SK-N-SH (cell line): ENCODE data around the gene MBD6. TPM values are rescaled to one million over a fixed set of nuclear protein-coding genes. Genes with fewer than 3 reads are reported as not detected.

Experiments used
- CTCF ChIA-PET: fragments of 300-600, 350-600 bp; formaldehyde crosslinking; extraction: SDS; loops from one replicate; lab custom pipeline; 2021; lab: Yijun Ruan, JAX
- POLR2A ChIA-PET: fragments of 350-600 bp; sonication (Branson Sonifier 250); formaldehyde crosslinking; extraction: SDS; loops from one replicate; lab custom pipeline; 2020; ENCODE audit warnings: antibody characterized with exemption, inconsistent platforms; lab: Yijun Ruan, JAX
- DNase-seq: peaks from one replicate; pipeline ENCODE4 v3.0.0; 2012
- H2AFZ ChIP-seq: fragments of 200-600 bp; sonication (generic); 2 replicates; pipeline ENCODE4 v1.8.1; 2016; ENCODE audit warnings: antibody characterized with exemption, mild to moderate bottlenecking, low read depth
- H3F3A ChIP-seq: fragments of 200-600 bp; sonication (generic); replicated peaks from 2 replicates; pipeline ENCODE3; 2016; ENCODE audit warnings: antibody characterized with exemption, mild to moderate bottlenecking; ENCODE audit not compliant: insufficient read depth
- H3K27ac ChIP-seq, 2 experiments: fragments of 200-500 bp in 1 of 2; fragments of 200-600 bp in 1 of 2; sonication (Bioruptor generic) in 1 of 2; sonication (generic), shearing (Covaris generic) in 1 of 2; 2 replicates each; pipeline versions ENCODE4 v1.5.1 to v1.6.1; 2014 to 2016; ENCODE audit warnings: low read depth in 2 of 2, inconsistent platforms in 1 of 2, low read length in 1 of 2, mild to moderate bottlenecking in 1 of 2, mixed read lengths in 1 of 2
- H3K27me3 ChIP-seq: fragments of 200-600 bp; sonication (generic), shearing (Covaris generic); 2 replicates; pipeline ENCODE4 v1.6.1; 2016; ENCODE audit warnings: mixed run types; ENCODE audit not compliant: insufficient read depth
- H3K36me3 ChIP-seq, 2 experiments: fragments of 200-500 bp in 1 of 2; fragments of 200-600 bp in 1 of 2; sonication (Bioruptor generic) in 1 of 2; sonication (generic) in 1 of 2; replicated peaks in 1 of 2; 2 replicates each; pipeline versions ENCODE3 to v1.5.1; 2014 to 2016; ENCODE audit warnings: low read length in 1 of 2, mild to moderate bottlenecking in 1 of 2; ENCODE audit not compliant: insufficient read depth in 2 of 2, control insufficient read depth in 1 of 2
- H3K4me1 ChIP-seq, 2 experiments: fragments of 200-500 bp in 1 of 2; fragments of 200-600 bp in 1 of 2; sonication (Bioruptor generic) in 1 of 2; sonication (generic), shearing (Covaris generic) in 1 of 2; 2 replicates each; pipeline versions ENCODE4 v1.5.1 to v1.6.1; 2014 to 2016; ENCODE audit warnings: low read depth in 1 of 2, low read length in 1 of 2, mixed run types in 1 of 2; ENCODE audit not compliant: insufficient read depth in 2 of 2, control insufficient read depth in 1 of 2
- H3K4me2 ChIP-seq: fragments of 200-600 bp; sonication (generic), shearing (Covaris generic); 2 replicates; pipeline ENCODE4 v1.6.1; 2017; ENCODE audit warnings: mixed run types
- H3K4me3 ChIP-seq, 2 experiments: fragments of 200-500 bp in 1 of 2; fragments of 200-600 bp in 1 of 2; sonication (Bioruptor generic) in 1 of 2; sonication (generic), shearing (Covaris generic) in 1 of 2; 2 replicates each; pipeline versions ENCODE4 v1.5.1 to v1.8.1; 2014 to 2016; ENCODE audit warnings: low read depth in 2 of 2, inconsistent platforms in 1 of 2, low read length in 1 of 2, mild to moderate bottlenecking in 1 of 2, mixed read lengths in 1 of 2, moderate library complexity in 1 of 2
- H3K79me2 ChIP-seq: fragments of 200-600 bp; sonication (generic); 2 replicates; pipeline ENCODE4 v1.8.1; 2017; ENCODE audit warnings: mild to moderate bottlenecking; ENCODE audit not compliant: insufficient read depth
- H3K9ac ChIP-seq: fragments of 200-600 bp; sonication (generic); 2 replicates; pipeline ENCODE4 v1.6.1; 2017; ENCODE audit warnings: mixed run types
- H3K9me2 ChIP-seq: fragments of 200-600 bp; sonication (generic); 2 replicates; pipeline ENCODE4 v1.6.1; 2017; ENCODE audit warnings: mixed run types
- H3K9me3 ChIP-seq: fragments of 200-600 bp; sonication (generic); 2 replicates; pipeline ENCODE4 v1.6.1; 2017; ENCODE audit warnings: mixed run types, mild to moderate bottlenecking, moderate library complexity
- H4K20me1 ChIP-seq: fragments of 200-600 bp; sonication (generic); 2 replicates; pipeline ENCODE4 v1.6.1; 2017; ENCODE audit warnings: mild to moderate bottlenecking, mixed run types; ENCODE audit not compliant: insufficient read depth
- ELF1 ChIP-seq: IDR thresholded peaks from 2 replicates; pipeline ENCODE4 v1.4.0; 2012
- EZH2phosphoT487 ChIP-seq: fragments of 200-600 bp; sonication (generic); IDR thresholded peaks from 2 replicates; pipeline ENCODE4 v1.6.1; 2017; ENCODE audit warnings: low read depth, mixed run types, mild to moderate bottlenecking, antibody characterized with exemption, moderate library complexity, borderline replicate concordance
- FOXJ3 ChIP-seq: sonication (generic); formaldehyde crosslinking; IDR thresholded peaks from 2 replicates; pipeline ENCODE4 v1.5.1; 2020; ENCODE audit warnings: mild to moderate bottlenecking, missing genetic modification reagents
- GATA2 ChIP-seq: sonication (generic); formaldehyde crosslinking; IDR thresholded peaks from 2 replicates; pipeline ENCODE4 v1.5.0; 2020; ENCODE audit warnings: mild to moderate bottlenecking, missing genetic modification reagents
- JUND ChIP-seq: IDR thresholded peaks from 2 replicates; pipeline ENCODE4 v1.4.0; 2012
- NRF1 ChIP-seq: IDR thresholded peaks from 2 replicates; pipeline ENCODE4 v1.6.1; 2012; ENCODE audit warnings: low read depth, mild to moderate bottlenecking, low read length
- RAD21 ChIP-seq: IDR thresholded peaks from 2 replicates; pipeline ENCODE4 v1.6.1; 2012; ENCODE audit warnings: mild to moderate bottlenecking, low read length
- RCOR1 ChIP-seq: fragments of 150-350 bp; IDR thresholded peaks from 2 replicates; pipeline ENCODE4 v1.6.1; 2017; ENCODE audit warnings: antibody characterized with exemption, low read length
- RXRA ChIP-seq: IDR thresholded peaks from 2 replicates; pipeline ENCODE4 v1.4.0; 2012; ENCODE audit warnings: low read depth, mild to moderate bottlenecking, borderline replicate concordance
- SIN3A ChIP-seq: IDR thresholded peaks from 2 replicates; pipeline ENCODE4 v1.6.1; 2012; ENCODE audit warnings: low read depth, mild to moderate bottlenecking, low read length, moderate library complexity, borderline replicate concordance
- SMC3 ChIP-seq: IDR thresholded peaks from 2 replicates; pipeline ENCODE4 v1.6.1; 2012; ENCODE audit warnings: low read depth, low read length, improper control_type of control experiment
- TAF1 ChIP-seq: IDR thresholded peaks from 2 replicates; pipeline ENCODE4 v1.6.1; 2012; ENCODE audit warnings: low read depth, mild to moderate bottlenecking, low read length, moderate library complexity, borderline replicate concordance
- TCF12 ChIP-seq: IDR thresholded peaks from 2 replicates; pipeline ENCODE4 v1.4.0; 2012
- TEAD4 ChIP-seq: IDR thresholded peaks from 2 replicates; pipeline ENCODE4 v1.4.0; 2012; ENCODE audit warnings: mild to moderate bottlenecking, borderline replicate concordance; ENCODE audit not compliant: insufficient read depth
- WGBS: methylation state at CpG from one replicate; pipeline ENCODE4 v1.1.6; 2017; ENCODE audit warnings: low lambda C conversion rate; 5-methylcytosine and 5-hydroxymethylcytosine counted together
- polyA plus RNA-seq, 3 experiments: library from polyadenylated mRNA; depleted of rRNA; stranded (reverse); fragments of >200 nt; gene quantifications; 2 replicates each; pipeline ENCODE4 v1.2.3, GENCODE V29; 2012
- TF ChIP-seq, protein P1 (sequence below): fragments of 150-350 bp; IDR thresholded peaks from 2 replicates; pipeline ENCODE4 v1.6.1; 2016; ENCODE audit warnings: mild to moderate bottlenecking, low read depth, low read length
- TF ChIP-seq, protein P2 (sequence below): fragments of 150-350 bp; IDR thresholded peaks from 2 replicates; pipeline ENCODE4 v1.6.1; 2017; ENCODE audit warnings: antibody characterized with exemption, low read length, low read depth, borderline replicate concordance
- TF ChIP-seq, protein P3 (sequence below): IDR thresholded peaks from 2 replicates; pipeline ENCODE4 v1.4.0; 2012; ENCODE audit warnings: low read depth
- TF ChIP-seq, protein P4 (sequence below): IDR thresholded peaks from 2 replicates; pipeline ENCODE4 v1.6.1; 2012; ENCODE audit warnings: mild to moderate bottlenecking, low read depth, low read length, moderate library complexity
- TF ChIP-seq, protein P5 (sequence below): IDR thresholded peaks from 2 replicates; pipeline ENCODE4 v1.4.0; 2012; ENCODE audit warnings: low read depth, borderline replicate concordance
- TF ChIP-seq, protein P6 (sequence below): IDR thresholded peaks from 2 replicates; pipeline ENCODE4 v1.4.0; 2012; ENCODE audit warnings: low read depth, borderline replicate concordance

The MBD6 gene
- polyA plus RNA-seq, 1 of the 3 experiments (the other 2 are of a cell fraction), result 8.6 TPM

DNA sequence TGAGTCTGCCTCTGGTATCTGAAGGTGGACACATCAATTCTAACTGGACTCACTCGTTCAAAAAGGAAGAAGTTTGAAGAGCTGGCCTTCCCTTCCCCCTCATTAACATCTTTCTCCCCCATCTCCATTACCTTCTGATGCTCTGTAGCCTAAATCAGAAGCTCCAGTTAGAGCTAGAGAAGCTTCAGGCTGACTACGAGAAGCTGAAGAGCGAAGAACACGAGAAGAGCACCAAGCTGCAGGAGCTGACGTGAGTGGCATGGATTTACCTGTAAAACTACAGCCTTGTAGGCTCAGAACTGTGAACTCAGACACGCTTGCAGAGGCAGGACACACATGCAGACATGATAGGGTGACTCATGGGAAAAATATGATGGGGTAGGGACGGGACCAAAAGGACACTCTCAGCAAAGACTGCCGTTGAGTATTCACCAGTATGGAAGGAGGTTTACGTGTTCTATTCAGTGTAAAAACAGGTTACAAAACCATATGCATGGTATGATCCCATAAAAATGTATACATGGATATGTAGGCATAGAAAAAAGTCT, 54.1 kb downstream of the MBD6 start:
- H3K27me3 ChIP-seq, result no peaks in the 10 kb centered on the region
- no peak for DNase-seq
- H3K9ac ChIP-seq, result no peak overlapping the region
- H4K20me1 ChIP-seq, result no peaks in the 10 kb centered on the region
- no peaks in the 10 kb centered on the region for H3K9me2 ChIP-seq
- H3K4me1 ChIP-seq, result no peaks in the 10 kb centered on the region
- no peak overlapping the region for H3K4me2 ChIP-seq
- WGBS, result 89% methylated on average over 9 of the region's 9 CpGs
- no peak overlapping the region for H3K27ac ChIP-seq
- H3K36me3 ChIP-seq, result peaks cover 23 to 73% of the 10 kb centered on the region in 2 experiments
- no peak overlapping the region for H3K4me3 ChIP-seq
- no peak overlapping the region for H2AFZ ChIP-seq
- H3K79me2 ChIP-seq, result no peaks in the 10 kb centered on the region
- ChIA-PET POLR2A (interaction anchor here (0.6 kb wide), 1 partner anchor 36 kb away, joined by 3 read pairs; no protein-coding TSS in a partner anchor), CTCF (interaction anchor here (1.3 to 11.3 kb wide), 4 partner anchors 6 to 56 kb away, joined by 5 to 110 read pairs (median 16); partner anchors contain the start of gene B4GALNT1)
- no peak for TF ChIP-seq TAF1
- TF ChIP-seq SIN3A, result no peak
- TF ChIP-seq NRF1, result no peak
- no peak for TF ChIP-seq ELF1
- TF ChIP-seq, protein P1, sequence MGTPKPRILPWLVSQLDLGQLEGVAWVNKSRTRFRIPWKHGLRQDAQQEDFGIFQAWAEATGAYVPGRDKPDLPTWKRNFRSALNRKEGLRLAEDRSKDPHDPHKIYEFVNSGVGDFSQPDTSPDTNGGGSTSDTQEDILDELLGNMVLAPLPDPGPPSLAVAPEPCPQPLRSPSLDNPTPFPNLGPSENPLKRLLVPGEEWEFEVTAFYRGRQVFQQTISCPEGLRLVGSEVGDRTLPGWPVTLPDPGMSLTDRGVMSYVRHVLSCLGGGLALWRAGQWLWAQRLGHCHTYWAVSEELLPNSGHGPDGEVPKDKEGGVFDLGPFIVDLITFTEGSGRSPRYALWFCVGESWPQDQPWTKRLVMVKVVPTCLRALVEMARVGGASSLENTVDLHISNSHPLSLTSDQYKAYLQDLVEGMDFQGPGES, result no peak
- no peak for TF ChIP-seq FOXJ3 (CRISPR knock-in tag)
- TF ChIP-seq, protein P2, sequence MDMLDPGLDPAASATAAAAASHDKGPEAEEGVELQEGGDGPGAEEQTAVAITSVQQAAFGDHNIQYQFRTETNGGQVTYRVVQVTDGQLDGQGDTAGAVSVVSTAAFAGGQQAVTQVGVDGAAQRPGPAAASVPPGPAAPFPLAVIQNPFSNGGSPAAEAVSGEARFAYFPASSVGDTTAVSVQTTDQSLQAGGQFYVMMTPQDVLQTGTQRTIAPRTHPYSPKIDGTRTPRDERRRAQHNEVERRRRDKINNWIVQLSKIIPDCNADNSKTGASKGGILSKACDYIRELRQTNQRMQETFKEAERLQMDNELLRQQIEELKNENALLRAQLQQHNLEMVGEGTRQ, result no peak
- TF ChIP-seq RAD21, result no peak
- no peak for TF ChIP-seq RXRA
- TF ChIP-seq SMC3, result no peak
- TF ChIP-seq GATA2 (CRISPR knock-in tag), result no peak
- no peak for TF ChIP-seq JUND
- TF ChIP-seq, protein P3, sequence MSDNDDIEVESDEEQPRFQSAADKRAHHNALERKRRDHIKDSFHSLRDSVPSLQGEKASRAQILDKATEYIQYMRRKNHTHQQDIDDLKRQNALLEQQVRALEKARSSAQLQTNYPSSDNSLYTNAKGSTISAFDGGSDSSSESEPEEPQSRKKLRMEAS, result no peak
- TF ChIP-seq, protein P4, sequence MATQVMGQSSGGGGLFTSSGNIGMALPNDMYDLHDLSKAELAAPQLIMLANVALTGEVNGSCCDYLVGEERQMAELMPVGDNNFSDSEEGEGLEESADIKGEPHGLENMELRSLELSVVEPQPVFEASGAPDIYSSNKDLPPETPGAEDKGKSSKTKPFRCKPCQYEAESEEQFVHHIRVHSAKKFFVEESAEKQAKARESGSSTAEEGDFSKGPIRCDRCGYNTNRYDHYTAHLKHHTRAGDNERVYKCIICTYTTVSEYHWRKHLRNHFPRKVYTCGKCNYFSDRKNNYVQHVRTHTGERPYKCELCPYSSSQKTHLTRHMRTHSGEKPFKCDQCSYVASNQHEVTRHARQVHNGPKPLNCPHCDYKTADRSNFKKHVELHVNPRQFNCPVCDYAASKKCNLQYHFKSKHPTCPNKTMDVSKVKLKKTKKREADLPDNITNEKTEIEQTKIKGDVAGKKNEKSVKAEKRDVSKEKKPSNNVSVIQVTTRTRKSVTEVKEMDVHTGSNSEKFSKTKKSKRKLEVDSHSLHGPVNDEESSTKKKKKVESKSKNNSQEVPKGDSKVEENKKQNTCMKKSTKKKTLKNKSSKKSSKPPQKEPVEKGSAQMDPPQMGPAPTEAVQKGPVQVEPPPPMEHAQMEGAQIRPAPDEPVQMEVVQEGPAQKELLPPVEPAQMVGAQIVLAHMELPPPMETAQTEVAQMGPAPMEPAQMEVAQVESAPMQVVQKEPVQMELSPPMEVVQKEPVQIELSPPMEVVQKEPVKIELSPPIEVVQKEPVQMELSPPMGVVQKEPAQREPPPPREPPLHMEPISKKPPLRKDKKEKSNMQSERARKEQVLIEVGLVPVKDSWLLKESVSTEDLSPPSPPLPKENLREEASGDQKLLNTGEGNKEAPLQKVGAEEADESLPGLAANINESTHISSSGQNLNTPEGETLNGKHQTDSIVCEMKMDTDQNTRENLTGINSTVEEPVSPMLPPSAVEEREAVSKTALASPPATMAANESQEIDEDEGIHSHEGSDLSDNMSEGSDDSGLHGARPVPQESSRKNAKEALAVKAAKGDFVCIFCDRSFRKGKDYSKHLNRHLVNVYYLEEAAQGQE, result no peak
- no peak for TF ChIP-seq RCOR1
- TF ChIP-seq, protein P5, sequence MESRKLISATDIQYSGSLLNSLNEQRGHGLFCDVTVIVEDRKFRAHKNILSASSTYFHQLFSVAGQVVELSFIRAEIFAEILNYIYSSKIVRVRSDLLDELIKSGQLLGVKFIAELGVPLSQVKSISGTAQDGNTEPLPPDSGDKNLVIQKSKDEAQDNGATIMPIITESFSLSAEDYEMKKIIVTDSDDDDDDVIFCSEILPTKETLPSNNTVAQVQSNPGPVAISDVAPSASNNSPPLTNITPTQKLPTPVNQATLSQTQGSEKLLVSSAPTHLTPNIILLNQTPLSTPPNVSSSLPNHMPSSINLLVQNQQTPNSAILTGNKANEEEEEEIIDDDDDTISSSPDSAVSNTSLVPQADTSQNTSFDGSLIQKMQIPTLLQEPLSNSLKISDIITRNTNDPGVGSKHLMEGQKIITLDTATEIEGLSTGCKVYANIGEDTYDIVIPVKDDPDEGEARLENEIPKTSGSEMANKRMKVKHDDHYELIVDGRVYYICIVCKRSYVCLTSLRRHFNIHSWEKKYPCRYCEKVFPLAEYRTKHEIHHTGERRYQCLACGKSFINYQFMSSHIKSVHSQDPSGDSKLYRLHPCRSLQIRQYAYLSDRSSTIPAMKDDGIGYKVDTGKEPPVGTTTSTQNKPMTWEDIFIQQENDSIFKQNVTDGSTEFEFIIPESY, result no peak
- no peak for TF ChIP-seq EZH2phosphoT487
- TF ChIP-seq TCF12, result no peak
- TF ChIP-seq TEAD4, result no peak
- TF ChIP-seq, protein P6, sequence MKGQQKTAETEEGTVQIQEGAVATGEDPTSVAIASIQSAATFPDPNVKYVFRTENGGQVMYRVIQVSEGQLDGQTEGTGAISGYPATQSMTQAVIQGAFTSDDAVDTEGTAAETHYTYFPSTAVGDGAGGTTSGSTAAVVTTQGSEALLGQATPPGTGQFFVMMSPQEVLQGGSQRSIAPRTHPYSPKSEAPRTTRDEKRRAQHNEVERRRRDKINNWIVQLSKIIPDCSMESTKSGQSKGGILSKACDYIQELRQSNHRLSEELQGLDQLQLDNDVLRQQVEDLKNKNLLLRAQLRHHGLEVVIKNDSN, result no peak
- no peaks in the 10 kb centered on the region for H3F3A ChIP-seq
- H3K9me3 ChIP-seq, result no peaks in the 10 kb centered on the region
